ENCODE data around the gene MCRS1.

Gene MCRS1

GRCh38 chr12:49582201-49582600, 14.3 kb upstream of the MCRS1 start:
- no peak for DNase-seq

GRCh38 chr12:49580572-49581535, 12.9 kb upstream of the MCRS1 start:
- DNase-seq: peak; percentile 62

GRCh38 chr12:49578471-49579112, 10.7 kb upstream of the MCRS1 start:
- DNase-seq: no peak

- DNase-seq: no peak
These were observed 9.8 kb upstream of the MCRS1 start for GRCh38 chr12:49577589-49578315.

GRCh38 chr12:49568442-49569162, 660 bp upstream of the MCRS1 start:
- DNase-seq: no peak

- no peak for DNase-seq
These were observed 686 bp downstream of the MCRS1 start for GRCh38 chr12:49567302-49567610.

GRCh38 chr12:49566361-49566760, 1.6 kb downstream of the MCRS1 start:
- DNase-seq: no peak

GRCh38 chr12:49565406-49566265, 2.3 kb downstream of the MCRS1 start:
- DNase-seq: no peak

GRCh38 chr12:49564686-49565405, 3.1 kb downstream of the MCRS1 start:
- no peak for DNase-seq

- no peak for DNase-seq
These were observed 3.8 kb downstream of the MCRS1 start for GRCh38 chr12:49563951-49564685.

- DNase-seq: no peak
These were observed 5.1 kb downstream of the MCRS1 start for GRCh38 chr12:49562831-49563230.

- no peak for DNase-seq
These were observed 5.7 kb downstream of the MCRS1 start for GRCh38 chr12:49562233-49562632.

GRCh38 chr12:49560695-49561094, 7.2 kb downstream of the MCRS1 start:
- no peak for DNase-seq

GRCh38 chr12:49559011-49559675, 8.8 kb downstream of the MCRS1 start:
- no peak for DNase-seq

- DNase-seq: no peak
These were observed 9.4 kb downstream of the MCRS1 start for GRCh38 chr12:49558526-49558925.

- no peak for DNase-seq
These were observed 10.1 kb downstream of the MCRS1 start for GRCh38 chr12:49557917-49558215.

GRCh38 chr12:49557187-49557916, 10.6 kb downstream of the MCRS1 start:
- DNase-seq: no peak

- no peak for DNase-seq
These were observed 11.4 kb downstream of the MCRS1 start for GRCh38 chr12:49556391-49557186.
